ENCODE data around the gene ZBTB3. TPM values are rescaled to one million over a fixed set of nuclear protein-coding genes. Genes with fewer than 3 reads are reported as not detected.
A peak's percentile ranks its signal among the peaks of the same experiment; 100 is the strongest.

ZBTB3 gene
- total RNA-seq, 1 experiment from 2014 or later = 16.5 TPM

DNA sequence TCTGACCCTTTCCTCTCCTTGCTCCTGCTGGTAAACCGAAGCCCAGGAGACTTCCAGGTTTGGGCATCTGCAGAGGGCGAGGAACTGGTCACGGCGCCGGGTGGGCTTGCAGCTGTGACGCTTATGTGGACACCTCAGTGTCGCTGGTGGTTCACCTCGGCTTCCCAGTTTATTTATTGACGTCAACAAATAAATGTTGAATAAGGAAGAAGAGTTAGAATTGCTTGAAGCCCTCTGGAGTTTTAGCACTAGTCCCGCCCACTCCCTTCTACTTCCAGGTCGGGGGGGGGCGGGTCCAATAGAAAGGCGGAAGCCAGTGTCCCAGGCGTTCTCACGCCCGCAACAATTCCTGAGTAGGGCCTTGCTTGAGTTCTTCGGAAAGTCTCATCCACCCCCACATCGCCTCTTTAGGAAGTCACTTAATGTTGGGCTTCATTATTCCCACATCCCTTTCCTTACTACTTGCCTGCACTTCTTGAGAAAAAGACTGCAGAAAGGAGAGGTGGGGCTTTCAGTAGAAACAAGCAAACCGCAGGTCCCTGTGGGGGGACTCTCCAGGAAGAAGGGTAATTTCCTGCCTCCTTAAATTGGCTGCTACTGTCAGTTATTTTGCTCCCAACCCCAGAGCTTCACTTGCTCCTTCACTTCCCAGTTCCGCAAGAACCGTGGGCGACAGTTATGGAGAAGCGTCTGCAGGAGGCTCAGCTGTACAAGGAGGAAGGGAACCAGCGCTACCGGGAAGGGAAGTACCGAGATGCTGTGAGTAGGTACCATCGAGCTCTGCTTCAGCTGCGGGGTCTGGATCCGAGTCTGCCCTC lies 25.6 kb downstream of the ZBTB3 start, which contains the start of gene TTC9C:
TSS of gene TTC9C (plus strand) at position 316 of the 818 bp plus-strand sequence. CDS start at position 679, 363 bp downstream.
- no peaks in the 10 kb centered on the region for H3K9me3 ChIP-seq (ENCODE audit: insufficient read depth, low read depth)
- peak within 1 kb of the TSS; percentile 93 for H2AFZ ChIP-seq
- peak; percentile 81 to 86 for DNase-seq
- no peak for TF ChIP-seq CTCF (conservative IDR thresholded peaks at IDR 0.05)
- TF ChIP-seq EZH2 (IDR thresholded peaks at IDR 0.05; ENCODE audit: low read depth) = no peak
- H3K4me3 ChIP-seq = peak within 1 kb of the TSS; percentile 84
- ChIA-PET POLR2A (ENCODE audit: unreplicated experiment) (interaction anchor here (0.6 to 1.4 kb wide), 5 partner anchors 26 to 328 kb away, joined by 3 to 50 read pairs (median 12); partner anchors contain the start of genes TUT1 and ZBTB3), CTCF (interaction anchor here (0.7 to 1.5 kb wide), 2 partner anchors 25 to 391 kb away, joined by 6 read pairs; partner anchors contain the start of gene ZBTB3)
- intact Hi-C loops (cut with micrococcal nuclease; ENCODE audit: unreplicated experiment) = loop anchor here (1.0 to 5.0 kb wide), 8 partner anchors 43 to 183 kb away; partner anchors contain the start of genes EML3, LBHD1, ROM1 and SLC3A2
- peaks cover 48% of the 10 kb centered on the region for H4K20me1 ChIP-seq (ENCODE audit: insufficient read depth)
- TSS peak; percentile 55 for BruUV-seq (replicated peaks)
- peaks cover 26% of the 10 kb centered on the region for H3K4me1 ChIP-seq (replicated peaks; ENCODE audit: insufficient read depth)
- H3K36me3 ChIP-seq (ENCODE audit: low read depth) = peaks cover 30% of the 10 kb centered on the region
- H3K9me2 ChIP-seq (ENCODE audit: insufficient read depth) = no peaks in the 10 kb centered on the region
- peak within 1 kb of the TSS; percentile 97 for H3K4me2 ChIP-seq
- H3F3A ChIP-seq (ENCODE audit: insufficient read depth, low read depth) = peaks cover 54% of the 10 kb centered on the region
- H3K27ac ChIP-seq = peak within 1 kb of the TSS; percentile 76
- peaks cover 84% of the 10 kb centered on the region for H3K79me2 ChIP-seq (ENCODE audit: low read depth)
- no peaks in the 10 kb centered on the region for H3K27me3 ChIP-seq (ENCODE audit: insufficient read depth, low read depth)

DNA sequence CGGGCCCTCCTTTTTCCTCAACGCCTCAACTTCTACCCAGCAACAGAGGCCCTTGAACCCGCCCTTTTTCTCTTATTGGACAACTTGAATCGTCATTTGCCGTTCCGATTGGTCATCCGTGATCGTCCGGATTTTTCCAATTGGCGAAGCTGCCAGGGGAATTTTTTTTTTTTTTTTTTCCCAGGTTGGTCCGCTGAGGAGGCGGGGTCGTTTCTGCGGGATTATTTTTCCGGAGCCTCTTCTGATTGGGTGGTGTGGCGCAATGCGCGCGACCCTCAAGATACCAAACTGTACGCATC lies 26.1 kb downstream of the ZBTB3 start:
- Histone ChIP-seq H3K27ac (peak overlapping the region; percentile 76), H3K36me3 (ENCODE audit: low read depth) (peaks cover 29% of the 10 kb centered on the region), H3K27me3 (ENCODE audit: insufficient read depth, low read depth) (no peaks in the 10 kb centered on the region), H3K4me1 (replicated peaks; ENCODE audit: insufficient read depth) (peaks cover 26% of the 10 kb centered on the region), H3K4me2 (peak overlapping the region; percentile 97), H3K4me3 (peak overlapping the region; percentile 84), H3K79me2 (ENCODE audit: low read depth) (peaks cover 84% of the 10 kb centered on the region), H4K20me1 (ENCODE audit: insufficient read depth) (peaks cover 47% of the 10 kb centered on the region), H3K9me3 (ENCODE audit: insufficient read depth, low read depth) (no peaks in the 10 kb centered on the region), H3K9me2 (ENCODE audit: insufficient read depth) (no peaks in the 10 kb centered on the region), H3F3A (ENCODE audit: insufficient read depth, low read depth) (peaks cover 54% of the 10 kb centered on the region), H2AFZ (peak overlapping the region; percentile 93)
- BruUV-seq (replicated peaks) = no TSS peak
- peak; percentile 91 to 97 for DNase-seq
- TF ChIP-seq CTCF (conservative IDR thresholded peaks at IDR 0.05) (no peak), EZH2 (IDR thresholded peaks at IDR 0.05; ENCODE audit: low read depth) (no peak)
- intact Hi-C loops (cut with micrococcal nuclease; ENCODE audit: unreplicated experiment) = loop anchor here (1.0 to 5.0 kb wide), 10 partner anchors 43 to 183 kb away; partner anchors contain the start of genes EML3, LBHD1, ROM1 and SLC3A2
- ChIA-PET POLR2A (ENCODE audit: unreplicated experiment) (interaction anchor here (0.6 to 1.4 kb wide), 16 partner anchors 11 to 1590 kb away, joined by 3 to 50 read pairs (median 5); partner anchors contain the start of genes C11orf98, CSKMT, GANAB and LBHD1), CTCF (interaction anchor here (0.6 to 1.5 kb wide), 3 partner anchors 26 to 333 kb away, joined by 6 to 9 read pairs (median 8); partner anchors contain the start of gene ZBTB3)

- ChIA-PET CTCF (interaction anchor here (0.6 to 1.5 kb wide), 4 partner anchors 26 to 332 kb away, joined by 3 to 9 read pairs (median 7); partner anchors contain the start of gene ZBTB3), POLR2A (ENCODE audit: unreplicated experiment) (interaction anchor here (0.5 to 1.4 kb wide), 24 partner anchors 9 to 1590 kb away, joined by 3 to 50 read pairs (median 5); partner anchors contain the start of genes B3GAT3, C11orf98, CSKMT and GANAB)
- Histone ChIP-seq H3F3A (ENCODE audit: insufficient read depth, low read depth) (peaks cover 54% of the 10 kb centered on the region), H3K36me3 (ENCODE audit: low read depth) (peaks cover 32% of the 10 kb centered on the region), H3K79me2 (ENCODE audit: low read depth) (peaks cover 84% of the 10 kb centered on the region), H3K27me3 (ENCODE audit: insufficient read depth, low read depth) (no peaks in the 10 kb centered on the region), H3K9me2 (ENCODE audit: insufficient read depth) (no peaks in the 10 kb centered on the region), H3K27ac (peak within 1 kb of the TSS; percentile 76), H3K4me3 (peak within 1 kb of the TSS; percentile 84), H3K4me2 (peak within 1 kb of the TSS; percentile 97), H3K4me1 (replicated peaks; ENCODE audit: insufficient read depth) (peaks cover 26% of the 10 kb centered on the region), H2AFZ (peak within 1 kb of the TSS; percentile 93), H3K9me3 (ENCODE audit: insufficient read depth, low read depth) (no peaks in the 10 kb centered on the region), H4K20me1 (ENCODE audit: insufficient read depth) (peaks cover 47% of the 10 kb centered on the region)
- DNase-seq = peak; percentile 98 to 99
- BruUV-seq (replicated peaks) = no TSS peak
- intact Hi-C loops (cut with micrococcal nuclease; ENCODE audit: unreplicated experiment) = loop anchor here (2.0 to 5.0 kb wide), 7 partner anchors 55 to 155 kb away; partner anchors contain the start of genes EML3, LBHD1, ROM1 and SLC3A2
- TF ChIP-seq EZH2 (IDR thresholded peaks at IDR 0.05; ENCODE audit: low read depth) (no peak), CTCF (conservative IDR thresholded peaks at IDR 0.05) (no peak)
These were observed 26.6 kb downstream of the ZBTB3 start, which contains the start of gene HNRNPUL2 for GRCh38 chr11:62727165-62727871. TSS of gene HNRNPUL2 (minus strand) at chr11:62727457. CDS start at chr11:62727156, 301 bp downstream.
